Small intestine (tissue), 7 donors: ENCODE results near the gene PTPRB. TPM values are rescaled to one million over a fixed set of nuclear protein-coding genes. Genes with fewer than 3 reads are reported as not detected.
A peak's percentile ranks its signal among the peaks of the same experiment; 100 is the strongest.

Experiments used
- DNase-seq, 2 donors: peaks; one replicate each; pipeline versions ENCODE4 v3.0.0 to v3.0.0-alpha.2; 2013
- FAIRE-seq: peaks from 2 replicates; lab custom pipeline; 2012; peaks lifted over from hg19 to GRCh38; lab: Jason Lieb, UNC
- H3K27ac ChIP-seq, 3 donors: one replicate each; pipeline ENCODE4 v1.5.1; 2013; ENCODE audit warnings: low read length in 2 of 3, mild to moderate bottlenecking in 2 of 3, control low read depth in 1 of 3, inconsistent platforms in 1 of 3, low read depth in 1 of 3, moderate library complexity in 1 of 3
- H3K27me3 ChIP-seq, 3 donors: one replicate each; pipeline ENCODE4 v1.6.1; 2013; ENCODE audit warnings: low read length in 3 of 3, inconsistent platforms in 1 of 3; ENCODE audit not compliant: control insufficient read depth in 3 of 3, insufficient read depth in 3 of 3
- H3K36me3 ChIP-seq, 3 donors: one replicate each; pipeline ENCODE4 v1.6.1; 2013; ENCODE audit warnings: low read length in 3 of 3, inconsistent platforms in 1 of 3, low read depth in 1 of 3, mild to moderate bottlenecking in 1 of 3, moderate library complexity in 1 of 3; ENCODE audit not compliant: control insufficient read depth in 3 of 3, insufficient read depth in 2 of 3
- H3K4me1 ChIP-seq, 3 donors: one replicate each; pipeline ENCODE4 v1.6.1; 2013; ENCODE audit warnings: low read length in 2 of 3, inconsistent platforms in 1 of 3, low read depth in 1 of 3, mild to moderate bottlenecking in 1 of 3, moderate library complexity in 1 of 3; ENCODE audit not compliant: control insufficient read depth in 3 of 3, insufficient read depth in 2 of 3
- H3K4me3 ChIP-seq, 3 donors: one replicate each; pipeline ENCODE4 v1.5.1; 2013; ENCODE audit warnings: low read length in 3 of 3, control low read depth in 1 of 3, inconsistent platforms in 1 of 3, low read depth in 1 of 3, mild to moderate bottlenecking in 1 of 3, moderate library complexity in 1 of 3
- H3K9me3 ChIP-seq, 2 donors: one replicate each; pipeline ENCODE4 v1.6.1; 2013; ENCODE audit warnings: low read depth in 1 of 2, low read length in 1 of 2; ENCODE audit not compliant: control insufficient read depth in 2 of 2, insufficient read depth in 1 of 2
- WGBS, 3 donors: extraction: QIAGEN DNeasy Blood & Tissue Kit; methylation state at CpG; one replicate each; pipeline ENCODE4 v1.1.7; 2013; 5-methylcytosine and 5-hydroxymethylcytosine counted together
- polyA plus RNA-seq, 4 donors: library from polyadenylated mRNA; stranded (reverse) in 3 of 4; unstranded in 1 of 4; fragments of 200-250 nt in 3 of 4; fragments of 120-200 nt in 1 of 4; gene quantifications; one replicate each; pipeline versions ENCODE4 v1.2.1 to v1.2.3, GENCODE V29; 2013
- donor health status: healthy with polysubstance abuse.
- donor health status: control.
- donor health status: control.
- donor health status: Bipolar disorder and iron deficiency.
- donor health status: healthy.

Gene PTPRB
- polyA plus RNA-seq, 4 donors: 1.8 to 24.4 (median 3.3) TPM

DNA sequence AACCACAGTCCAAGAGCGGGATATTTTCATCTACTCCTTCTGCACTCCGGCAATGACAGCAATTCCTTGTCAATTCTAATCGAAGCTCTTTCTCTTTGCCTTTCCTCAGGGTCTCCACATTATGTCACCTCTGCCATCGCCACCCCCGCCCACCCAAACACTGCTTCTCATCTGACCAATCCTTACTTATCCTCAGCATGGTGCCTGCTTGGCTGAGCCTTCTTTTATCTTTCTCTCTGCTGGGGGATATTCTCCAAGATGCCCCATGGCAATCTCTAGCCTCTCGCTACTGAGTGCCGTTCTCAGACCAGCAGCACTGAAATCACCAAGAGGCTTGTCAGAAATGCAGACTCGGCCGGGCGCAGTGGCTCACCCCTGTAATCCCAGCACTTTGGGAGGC lies 100.6 kb downstream of the PTPRB start:
- Histone ChIP-seq H3K4me1 (peaks cover 0 to 4% (median 4%) of the 10 kb centered on the region in 3 donors), H3K27me3 (no peaks in the 10 kb centered on the region), H3K9me3 (no peaks in the 10 kb centered on the region), H3K4me3 (no peak overlapping the region), H3K36me3 (peaks cover under 1 to 10% (median 3%) of the 10 kb centered on the region in 3 donors), H3K27ac (peak overlapping the region in 1 of 3 donors; percentile 12)
- DNase-seq (no peak), FAIRE-seq (no peak)
- 90 to 98% (median 90%) methylated on average over 10 of the region's 10 CpGs for WGBS, 3 donors

DNA sequence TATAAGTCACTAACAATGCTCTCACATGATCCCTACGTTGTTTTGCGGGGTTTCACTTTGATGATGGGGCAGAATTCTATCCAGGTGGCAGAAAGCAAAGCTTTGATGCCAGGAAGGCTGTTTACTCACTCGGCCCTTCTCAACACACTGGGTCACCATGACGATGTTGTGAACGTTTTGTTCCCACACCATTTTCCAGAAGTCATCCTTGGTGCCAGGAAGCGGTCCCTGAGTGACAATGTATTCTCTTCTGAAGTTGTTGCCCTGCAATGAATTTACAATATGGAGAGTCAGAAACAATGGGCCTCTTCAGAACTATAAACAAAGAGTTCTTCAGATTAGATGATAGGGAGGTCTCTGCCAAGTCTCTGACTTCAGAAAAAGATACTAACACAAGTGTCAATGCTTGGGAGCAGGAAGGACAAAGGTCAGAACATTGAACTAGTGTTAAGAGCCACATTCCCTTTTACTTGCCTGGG lies 101.3 kb downstream of the PTPRB start:
- Histone ChIP-seq H3K9me3 (no peaks in the 10 kb centered on the region), H3K36me3 (peaks cover 2 to 10% (median 3%) of the 10 kb centered on the region in 3 donors), H3K27me3 (no peaks in the 10 kb centered on the region), H3K4me1 (peaks cover 0 to 4% (median 3%) of the 10 kb centered on the region in 3 donors), H3K27ac (peak overlapping the region in 1 of 3 donors; percentile 72), H3K4me3 (no peak overlapping the region)
- 14 to 45% (median 35%) methylated on average over 6 of the region's 6 CpGs for WGBS, 3 donors
- FAIRE-seq: no peak
- DNase-seq: peak; percentile 13 to 66

DNA sequence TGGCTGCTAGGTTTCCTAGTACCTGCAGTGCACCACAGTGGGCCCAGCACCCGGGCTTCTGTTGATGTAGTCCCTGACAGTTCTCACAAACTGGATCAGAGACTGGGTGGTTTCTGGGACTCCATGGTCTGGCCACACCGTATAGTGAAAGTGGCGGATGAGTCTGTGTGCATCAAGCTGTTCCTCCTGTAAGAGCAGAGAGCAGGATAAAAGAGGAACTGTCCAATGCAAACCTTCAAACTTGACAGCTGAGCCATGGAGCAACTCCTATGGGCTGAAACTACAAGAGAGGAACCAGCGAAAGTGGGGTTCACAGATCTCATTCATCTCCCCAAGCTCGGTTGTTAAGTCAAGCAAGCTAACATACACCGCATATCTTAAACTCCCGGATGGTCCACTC lies 102.8 kb downstream of the PTPRB start:
- DNase-seq (no peak), FAIRE-seq (no peak)
- Histone ChIP-seq H3K9me3 (no peaks in the 10 kb centered on the region), H3K36me3 (peaks cover 2 to 10% (median 3%) of the 10 kb centered on the region in 3 donors), H3K27ac (no peak overlapping the region), H3K4me3 (no peak overlapping the region), H3K27me3 (no peaks in the 10 kb centered on the region), H3K4me1 (no peaks in the 10 kb centered on the region)
- WGBS, 3 donors: 89 to 95% (median 91%) methylated on average over 7 of the region's 7 CpGs

DNA sequence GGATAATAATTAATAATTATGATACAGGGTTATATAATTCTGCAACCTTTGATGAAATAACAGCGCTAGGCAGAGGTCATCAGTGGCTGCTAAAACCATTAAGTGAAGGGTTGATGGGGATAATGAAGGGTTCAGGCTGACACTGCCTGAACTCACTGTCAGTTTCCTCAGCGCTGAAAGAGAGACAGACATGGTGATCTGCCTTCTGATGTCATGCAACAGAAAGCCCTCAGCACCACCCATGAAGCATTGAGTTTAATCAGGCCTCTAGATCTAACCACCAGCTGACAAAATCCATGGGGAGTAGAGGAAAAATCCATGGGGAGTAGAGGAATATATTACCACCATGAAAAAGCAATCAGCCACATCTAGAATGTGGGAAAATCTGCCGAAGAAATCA lies 107.6 kb downstream of the PTPRB start:
- Histone ChIP-seq H3K9me3 (no peaks in the 10 kb centered on the region), H3K27me3 (no peaks in the 10 kb centered on the region), H3K36me3 (peaks cover 2 to 9% (median 3%) of the 10 kb centered on the region in 3 donors), H3K4me1 (no peaks in the 10 kb centered on the region), H3K27ac (no peak overlapping the region), H3K4me3 (no peak overlapping the region)
- DNase-seq: no peak
- 86 to 88% (median 87%) methylated on average over 3 of the region's 3 CpGs for WGBS, 3 donors
- no peak for FAIRE-seq

DNA sequence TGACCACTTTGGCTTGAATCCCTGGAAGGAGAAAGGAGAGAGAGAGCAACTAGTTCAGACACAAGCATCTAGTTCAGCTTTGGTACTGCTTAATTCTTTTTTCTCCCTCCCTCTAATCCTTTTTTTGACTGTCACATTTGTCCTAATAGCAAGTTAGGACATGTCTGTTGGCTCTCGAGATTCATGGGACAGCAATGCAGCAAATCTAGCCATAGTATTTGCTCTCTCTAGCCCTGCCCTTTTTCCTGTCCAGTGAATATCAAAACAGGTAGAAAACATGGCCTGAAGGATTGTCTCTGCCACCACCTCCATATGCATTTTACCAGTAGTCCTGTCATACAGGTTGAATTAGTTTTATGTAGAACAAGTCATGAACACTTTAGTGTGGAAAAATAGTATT lies 116.4 kb downstream of the PTPRB start:
- no peaks in the 10 kb centered on the region for H3K36me3 ChIP-seq
- H3K27ac ChIP-seq: no peak overlapping the region
- H3K4me1 ChIP-seq: no peaks in the 10 kb centered on the region
- WGBS, 3 donors: 81 to 88% (median 88%) methylated on average over 1 of the region's 1 CpG
- H3K27me3 ChIP-seq: no peaks in the 10 kb centered on the region
- peaks cover 0 to 4% of the 10 kb centered on the region in 2 donors for H3K9me3 ChIP-seq
- DNase-seq: no peak
- no peak for FAIRE-seq
- H3K4me3 ChIP-seq: no peak overlapping the region

DNA sequence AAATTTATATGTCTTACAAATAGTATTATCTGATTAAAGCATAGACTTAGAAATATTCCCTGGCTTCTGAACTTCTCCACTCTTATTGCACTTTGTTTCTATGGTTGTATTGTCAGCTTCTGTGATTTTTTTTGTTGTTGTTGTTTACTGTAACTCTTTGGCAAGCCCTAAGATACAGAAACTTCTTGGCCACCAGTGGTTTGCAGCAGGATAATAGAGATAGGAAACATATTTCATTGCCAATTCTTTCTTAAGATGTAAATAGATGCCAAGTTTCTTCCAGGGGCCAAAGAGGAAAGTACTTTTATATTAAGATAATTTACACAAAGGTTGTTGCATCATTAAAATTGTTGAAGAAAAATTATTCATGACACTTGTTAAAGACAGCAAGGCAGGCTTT lies 123.8 kb downstream of the PTPRB start:
- H3K9me3 ChIP-seq: peaks cover 0 to 2% of the 10 kb centered on the region in 2 donors
- no peak for DNase-seq
- FAIRE-seq: no peak
- no peaks in the 10 kb centered on the region for H3K27me3 ChIP-seq
- no peak overlapping the region for H3K27ac ChIP-seq
- H3K36me3 ChIP-seq: no peaks in the 10 kb centered on the region
- no peaks in the 10 kb centered on the region for H3K4me1 ChIP-seq
- H3K4me3 ChIP-seq: no peak overlapping the region

DNA sequence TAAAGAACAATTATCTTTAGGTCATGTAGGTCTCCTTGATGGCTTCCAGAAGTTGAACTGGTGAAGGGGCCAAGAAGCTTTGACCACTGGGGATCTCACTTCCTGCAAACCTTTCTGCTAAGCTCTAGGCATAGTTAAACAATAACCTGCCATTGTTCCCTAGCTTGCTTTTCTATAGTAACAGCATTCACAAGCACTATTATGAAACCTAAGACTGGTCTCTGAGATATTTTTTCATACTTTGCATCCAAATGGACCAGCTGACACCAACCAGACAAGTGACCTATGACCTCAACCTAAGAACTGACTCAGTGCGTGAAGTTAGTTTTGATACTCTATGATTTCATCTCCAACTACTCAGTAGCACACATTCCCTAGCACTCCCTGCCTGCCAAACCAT lies 129.1 kb downstream of the PTPRB start:
- Histone ChIP-seq H3K9me3 (peaks cover 0 to 4% of the 10 kb centered on the region in 2 donors), H3K36me3 (no peaks in the 10 kb centered on the region), H3K4me3 (no peak overlapping the region), H3K27me3 (no peaks in the 10 kb centered on the region), H3K4me1 (no peaks in the 10 kb centered on the region), H3K27ac (no peak overlapping the region)
- DNase-seq (peak in 1 of 2 donors; percentile 2), FAIRE-seq (no peak)
- WGBS, 3 donors: 96 to 100% (median 97%) methylated on average over 1 of the region's 1 CpG

DNA sequence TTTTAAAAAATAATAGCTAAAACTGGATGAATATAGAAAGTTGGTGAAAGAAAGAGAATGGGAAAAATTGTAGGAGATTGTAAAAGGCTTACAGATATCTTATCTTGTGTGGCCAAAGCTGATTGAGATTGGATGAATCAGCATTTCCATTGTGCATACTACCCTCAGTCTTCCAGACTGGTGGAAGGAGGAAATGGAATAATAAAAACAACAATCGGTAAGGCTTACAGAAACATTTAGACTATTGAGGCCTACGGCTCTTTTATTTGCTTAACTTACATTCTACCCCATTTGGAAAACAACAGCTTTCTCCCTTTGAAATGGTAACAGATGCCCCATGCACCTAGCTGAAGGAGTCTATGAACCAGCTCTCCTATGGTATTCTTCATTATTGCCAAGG lies 129.8 kb downstream of the PTPRB start:
- Histone ChIP-seq H3K9me3 (peaks cover 0 to 4% of the 10 kb centered on the region in 2 donors), H3K4me1 (no peaks in the 10 kb centered on the region), H3K27me3 (no peaks in the 10 kb centered on the region), H3K27ac (no peak overlapping the region), H3K4me3 (no peak overlapping the region), H3K36me3 (no peaks in the 10 kb centered on the region)
- no peak for FAIRE-seq
- 12 to 40% (median 27%) methylated on average over 2 of the region's 2 CpGs for WGBS, 3 donors
- peak; percentile 15 to 46 for DNase-seq

DNA sequence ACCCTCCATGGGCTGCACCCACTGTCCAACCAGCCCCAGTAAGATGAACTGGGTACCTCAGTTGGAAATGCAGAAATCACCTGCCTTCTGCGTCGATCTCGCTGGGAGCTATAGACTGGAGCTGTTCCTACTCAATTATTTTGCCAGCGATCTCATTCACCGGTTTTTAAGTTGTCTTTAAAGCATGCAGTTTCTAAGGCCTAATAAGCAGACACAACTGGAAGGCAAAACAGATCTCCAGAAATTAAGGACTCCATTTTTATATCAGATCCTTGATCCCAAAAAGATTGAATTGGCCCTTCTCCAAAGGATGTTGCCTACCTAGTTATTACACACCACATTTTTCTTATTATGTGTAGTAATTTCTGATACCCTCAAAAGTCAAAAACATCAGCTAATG lies 139.7 kb downstream of the PTPRB start:
- no peaks in the 10 kb centered on the region for H3K36me3 ChIP-seq
- 77 to 86% (median 78%) methylated on average over 5 of the region's 5 CpGs for WGBS, 3 donors
- FAIRE-seq: no peak
- no peak for DNase-seq
- no peak overlapping the region for H3K27ac ChIP-seq
- no peaks in the 10 kb centered on the region for H3K27me3 ChIP-seq
- no peak overlapping the region for H3K4me3 ChIP-seq
- no peaks in the 10 kb centered on the region for H3K4me1 ChIP-seq
- H3K9me3 ChIP-seq: peaks cover 0 to 12% of the 10 kb centered on the region in 2 donors
